Activated CD8-positive, alpha-beta T cell treated with anti-CD3 and anti-CD28 coated beads for 36 hours (primary cell): ENCODE measurements around the gene AGPAT3. TPM values are rescaled to one million over a fixed set of nuclear protein-coding genes. Genes with fewer than 3 reads are reported as not detected.

Source experiments
- ATAC-seq: fragments of 200-7000 bp; cut with Tn5 transposase; one replicate; pipeline ENCODE4 v1.10.0; 2021; ENCODE audit warnings: mild to moderate bottlenecking, moderate library complexity
- CTCF ChIA-PET: fragments of 350-600 bp; sonication (Branson Sonifier 250); formaldehyde crosslinking; loops from one replicate; lab custom pipeline; 2021; ENCODE audit warnings: antibody characterized with exemption; lab: Charles Lee
- POLR2A ChIA-PET: fragments of 350-600 bp; sonication (Branson Sonifier 250); formaldehyde crosslinking; loops from one replicate; lab custom pipeline; 2021; ENCODE audit warnings: antibody characterized with exemption; lab: Charles Lee
- DNase-seq: peaks from one replicate; pipeline ENCODE4 v3.0.0-alpha.2; 2020
- H3K27ac Mint-ChIP-seq: one replicate; pipeline ENCODE4 v1.8.0; 2021; ENCODE audit warnings: mild to moderate bottlenecking, mixed read lengths
- H3K27me3 Mint-ChIP-seq: one replicate; pipeline ENCODE4 v1.8.0; 2021; ENCODE audit warnings: mixed read lengths
- H3K36me3 Mint-ChIP-seq: one replicate; pipeline ENCODE4 v1.8.0; 2021; ENCODE audit warnings: low read depth, mixed read lengths
- H3K4me1 Mint-ChIP-seq: one replicate; pipeline ENCODE4 v1.8.0; 2021; ENCODE audit warnings: low read depth, mixed read lengths
- H3K4me3 Mint-ChIP-seq: one replicate; pipeline ENCODE4 v1.8.0; 2021; ENCODE audit warnings: mild to moderate bottlenecking, moderate library complexity, mixed read lengths
- H3K9me3 Mint-ChIP-seq: one replicate; pipeline ENCODE4 v1.8.0; 2021; ENCODE audit warnings: mixed read lengths
- CTCF ChIP-seq: fragments of 200-600 bp; IDR thresholded peaks from one replicate; pipeline ENCODE4 v1.8.0; 2022; ENCODE audit warnings: antibody characterized with exemption, mild to moderate bottlenecking
- intact Hi-C: fragments of 100-400 bp; cut with micrococcal nuclease; formaldehyde crosslinking; loops from one replicate; pipeline ENCODE4 v1.10.0; 2022
- total RNA-seq, 2 experiments: library from RNA; stranded (reverse); gene quantifications; one replicate each; pipeline ENCODE4 v1.2.3, GENCODE V29; 2021

The AGPAT3 gene
- total RNA-seq, 2 experiments from 2014 or later = 59.3 to 62.2 TPM

GRCh38 chr21:44002511-44002910 lies 137.5 kb downstream of the AGPAT3 start:
- no peaks in the 10 kb centered on the region for H3K9me3 Mint-ChIP-seq
- no peak overlapping the region for H3K4me3 Mint-ChIP-seq
- H3K36me3 Mint-ChIP-seq = no peaks in the 10 kb centered on the region
- intact Hi-C loops = no loop called here
- no peaks in the 10 kb centered on the region for H3K4me1 Mint-ChIP-seq
- H3K27me3 Mint-ChIP-seq = peaks cover 2% of the 10 kb centered on the region
- TF ChIP-seq CTCF = no peak
- ChIA-PET CTCF (interaction anchor here (1.6 kb wide), 1 partner anchor 9 kb away, joined by 5 read pairs; no protein-coding TSS in a partner anchor), POLR2A (no interaction called here)
- no peak for ATAC-seq
- H3K27ac Mint-ChIP-seq = no peak overlapping the region
- no peak for DNase-seq

GRCh38 chr21:44003307-44003966 lies 138.4 kb downstream of the AGPAT3 start:
- POLR2A ChIA-PET = interaction anchor here (0.6 kb wide), 1 partner anchor 279 kb away, joined by 3 read pairs; no protein-coding TSS in a partner anchor
- DNase-seq (no peak), ATAC-seq (no peak)
- intact Hi-C loops = no loop called here
- CTCF ChIA-PET = no interaction called here
- H3K27ac Mint-ChIP-seq = no peak overlapping the region
- H3K4me1 Mint-ChIP-seq = no peaks in the 10 kb centered on the region
- H3K4me3 Mint-ChIP-seq = no peak overlapping the region
- no peaks in the 10 kb centered on the region for H3K9me3 Mint-ChIP-seq
- no peak for TF ChIP-seq CTCF
- no peaks in the 10 kb centered on the region for H3K36me3 Mint-ChIP-seq
- peaks cover 2% of the 10 kb centered on the region for H3K27me3 Mint-ChIP-seq

GRCh38 chr21:44005071-44005470 lies 140.0 kb downstream of the AGPAT3 start:
- ChIA-PET CTCF (no interaction called here), POLR2A (no interaction called here)
- H3K4me3 Mint-ChIP-seq = no peak overlapping the region
- no peaks in the 10 kb centered on the region for H3K9me3 Mint-ChIP-seq
- no peak for DNase-seq
- no peaks in the 10 kb centered on the region for H3K4me1 Mint-ChIP-seq
- intact Hi-C loops = no loop called here
- H3K36me3 Mint-ChIP-seq = no peaks in the 10 kb centered on the region
- no peak overlapping the region for H3K27ac Mint-ChIP-seq
- no peak for TF ChIP-seq CTCF
- no peaks in the 10 kb centered on the region for H3K27me3 Mint-ChIP-seq
- ATAC-seq = no peak

DNA sequence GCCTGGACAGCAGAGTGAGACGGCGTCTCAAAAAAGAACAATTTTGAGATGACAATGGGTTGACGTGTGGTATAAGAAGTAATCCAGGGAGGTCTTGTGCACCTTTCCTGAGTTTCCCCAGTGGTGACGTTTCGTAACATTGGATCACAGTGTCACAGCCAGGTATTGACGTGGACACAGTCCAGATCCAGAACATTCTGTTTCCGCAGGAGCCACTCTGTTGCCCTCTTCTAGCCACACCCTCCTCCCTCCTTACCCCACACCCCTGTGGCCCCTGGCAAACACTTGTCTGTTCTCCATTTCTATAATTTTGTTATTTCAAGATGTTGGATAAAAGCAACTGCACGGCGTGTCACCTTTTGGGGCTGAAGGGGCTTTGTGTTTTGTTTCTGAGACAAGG lies 140.6 kb downstream of the AGPAT3 start:
- intact Hi-C loops = no loop called here
- no peak overlapping the region for H3K27ac Mint-ChIP-seq
- H3K36me3 Mint-ChIP-seq = no peaks in the 10 kb centered on the region
- ChIA-PET POLR2A (no interaction called here), CTCF (no interaction called here)
- H3K4me3 Mint-ChIP-seq = no peak overlapping the region
- no peak for TF ChIP-seq CTCF
- ATAC-seq (no peak), DNase-seq (no peak)
- peaks cover 3% of the 10 kb centered on the region for H3K4me1 Mint-ChIP-seq
- H3K9me3 Mint-ChIP-seq = no peaks in the 10 kb centered on the region
- H3K27me3 Mint-ChIP-seq = no peaks in the 10 kb centered on the region

DNA sequence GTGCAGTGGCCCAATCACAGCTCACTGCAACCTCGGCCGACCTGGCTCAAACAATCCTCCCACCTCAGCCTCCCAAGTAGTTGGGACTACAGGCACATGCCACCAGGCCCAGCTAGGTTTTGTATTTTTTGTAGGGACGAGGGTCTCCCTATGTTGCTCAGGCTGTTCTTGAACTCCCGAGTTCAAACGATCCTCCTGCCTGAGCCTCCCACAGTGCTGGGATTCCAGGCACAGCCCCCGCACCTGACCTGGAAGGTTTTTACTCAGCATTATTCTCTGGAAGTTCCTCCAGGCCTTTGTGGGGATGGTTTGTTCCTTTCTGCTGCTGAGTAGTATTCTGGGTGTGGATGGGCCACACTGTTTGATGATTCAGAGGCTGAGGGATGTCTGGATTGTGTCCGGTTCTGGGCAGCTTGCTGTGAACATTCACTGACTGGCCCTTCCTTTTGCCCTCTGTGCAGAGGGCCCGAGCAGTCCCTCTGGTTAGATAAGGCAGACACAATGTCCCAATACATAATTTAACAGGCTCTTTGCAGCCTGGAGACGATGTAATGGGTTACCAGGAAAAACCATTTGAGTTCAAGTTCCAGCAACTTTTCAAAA lies 141.1 kb downstream of the AGPAT3 start:
- intact Hi-C loops = no loop called here
- CTCF ChIA-PET = no interaction called here
- Mint-ChIP-seq H3K36me3 (no peaks in the 10 kb centered on the region), H3K4me3 (no peak overlapping the region), H3K27ac (no peak overlapping the region), H3K4me1 (peaks cover 6% of the 10 kb centered on the region), H3K27me3 (no peaks in the 10 kb centered on the region), H3K9me3 (no peaks in the 10 kb centered on the region)
- no peak for TF ChIP-seq CTCF
- ATAC-seq = no peak
- DNase-seq = no peak
- POLR2A ChIA-PET = no interaction called here
